SKM-1 treated with dmso at 0.1 percent for 144 hours (cell line): ENCODE measurements around the gene GDAP2.
"Not testable (repeated sequence)": the region's sequence is repeated elsewhere in the genome, so short reads cannot be mapped to it uniquely, and the experiment has no call there.

ENCODE experiments used
- DNase-seq: peaks from one replicate; lab custom pipeline; 2025; ENCODE audit not compliant: unreplicated experiment; lab: John Stamatoyannopoulos, UW

The GDAP2 gene

GRCh38 chr1:117904485-117904884, 24.9 kb downstream of the GDAP2 start:
- DNase-seq, result no peak

GRCh38 chr1:117902944-117903343, 26.5 kb downstream of the GDAP2 start:
- DNase-seq, result no peak

GRCh38 chr1:117899801-117900200, 29.6 kb downstream of the GDAP2 start:
- no peak for DNase-seq

- no peak for DNase-seq
Observed at GRCh38 chr1:117897551-117897950, 31.9 kb downstream of the GDAP2 start.

- peak; percentile 44 for DNase-seq
Observed at GRCh38 chr1:117895482-117896114, 33.8 kb downstream of the GDAP2 start.

GRCh38 chr1:117894078-117894477, 35.3 kb downstream of the GDAP2 start:
- DNase-seq, result no peak

GRCh38 chr1:117892512-117892911, 36.9 kb downstream of the GDAP2 start:
- DNase-seq, result no peak

- DNase-seq, result no peak
Observed at GRCh38 chr1:117890452-117890851, 39.0 kb downstream of the GDAP2 start.

GRCh38 chr1:117886101-117886795, 43.2 kb downstream of the GDAP2 start:
- no peak for DNase-seq

GRCh38 chr1:117883616-117884015, 45.8 kb downstream of the GDAP2 start:
- DNase-seq, result no peak

- no peak for DNase-seq
Observed at GRCh38 chr1:117879284-117879683, 50.1 kb downstream of the GDAP2 start.

- no peak for DNase-seq
Observed at GRCh38 chr1:117877823-117878222, 51.6 kb downstream of the GDAP2 start.

GRCh38 chr1:117871013-117871412, 58.4 kb downstream of the GDAP2 start:
- DNase-seq, result no peak

- DNase-seq, result no peak
Observed at GRCh38 chr1:117861694-117862093, 67.7 kb downstream of the GDAP2 start.

- no peak for DNase-seq
Observed at GRCh38 chr1:117860896-117861610, 68.4 kb downstream of the GDAP2 start.

GRCh38 chr1:117859901-117860300, 69.5 kb downstream of the GDAP2 start:
- DNase-seq, result no peak

- DNase-seq, result no peak
Observed at GRCh38 chr1:117857418-117857817, 72.0 kb downstream of the GDAP2 start.

GRCh38 chr1:117852853-117853553, 76.4 kb downstream of the GDAP2 start:
- DNase-seq, result no peak

GRCh38 chr1:117851687-117852086, 77.7 kb downstream of the GDAP2 start:
- no peak for DNase-seq

- DNase-seq, result no peak
Observed at GRCh38 chr1:117846674-117847425, 82.6 kb downstream of the GDAP2 start.

- DNase-seq, result not testable (repeated sequence)
Observed at GRCh38 chr1:117844478-117844877, 84.9 kb downstream of the GDAP2 start.
